SJSA1 (cell line): ENCODE measurements around the gene C1D. TPM values are rescaled to one million over a fixed set of nuclear protein-coding genes. Genes with fewer than 3 reads are reported as not detected.

Experiments
- DNase-seq, 2 experiments: peaks; one replicate each; pipeline ENCODE4 v3.0.0-alpha.2; 2015 to 2020; ENCODE audit warnings: low spot score in 2 of 2, low read depth in 1 of 2
- H3K27ac ChIP-seq: fragments of 250-450 bp; sonication (Bioruptor Pico); 2 replicates; pipeline ENCODE4 v1.5.1; 2020; ENCODE audit warnings: mild to moderate bottlenecking, moderate library complexity
- H3K27me3 ChIP-seq: fragments of 250-450 bp; sonication (Bioruptor Pico); replicated peaks from 2 replicates; pipeline ENCODE4 v1.5.1; 2020; ENCODE audit warnings: mild to moderate bottlenecking, moderate library complexity
- H3K36me3 ChIP-seq: fragments of 250-450 bp; sonication (Bioruptor Pico); 2 replicates; pipeline ENCODE4 v1.5.1; 2020; ENCODE audit warnings: mild to moderate bottlenecking
- H3K4me1 ChIP-seq: fragments of 250-450 bp; sonication (Bioruptor Pico); replicated peaks from 2 replicates; pipeline ENCODE4 v1.6.1; 2021; ENCODE audit warnings: mild to moderate bottlenecking
- H3K4me3 ChIP-seq: fragments of 250-450 bp; sonication (Bioruptor Pico); 2 replicates; pipeline ENCODE4 v1.5.1; 2020; ENCODE audit warnings: mild to moderate bottlenecking
- H3K9me3 ChIP-seq: fragments of 250-450 bp; sonication (Bioruptor Pico); replicated peaks from 2 replicates; pipeline ENCODE4 v1.5.1; 2020; ENCODE audit warnings: mild to moderate bottlenecking
- total RNA-seq: library from RNA; depleted of rRNA; stranded (reverse); fragments of >200 nt; shearing (Covaris generic); gene quantifications from 2 replicates; pipeline ENCODE4 v1.2.3, GENCODE V29; 2014; rRNA removed

C1D gene, protein sequence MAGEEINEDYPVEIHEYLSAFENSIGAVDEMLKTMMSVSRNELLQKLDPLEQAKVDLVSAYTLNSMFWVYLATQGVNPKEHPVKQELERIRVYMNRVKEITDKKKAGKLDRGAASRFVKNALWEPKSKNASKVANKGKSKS
- total RNA-seq, result 77.7 and 83.3 TPM in 2 replicates

GRCh38 chr2:68062680-68063387 lies at the start of gene C1D:
TSS of gene C1D (minus strand) at chr2:68063004. CDS start at chr2:68047310, 15,694 bp downstream.
- Histone ChIP-seq H3K4me3 (peak within 1 kb of the TSS; percentile 63), H3K4me1 (no peaks in the 10 kb centered on the region), H3K36me3 (peaks cover 2% of the 10 kb centered on the region; the same call in 1 of the 2 replicates), H3K9me3 (no peaks in the 10 kb centered on the region), H3K27ac (peak within 1 kb of the TSS; percentile 92), H3K27me3 (no peaks in the 10 kb centered on the region)
- DNase-seq, result peak; percentile 92 to 94

- Histone ChIP-seq H3K27ac (no peak overlapping the region), H3K27me3 (no peaks in the 10 kb centered on the region), H3K4me1 (no peaks in the 10 kb centered on the region), H3K9me3 (no peaks in the 10 kb centered on the region), H3K4me3 (no peak overlapping the region), H3K36me3 (no peaks in the 10 kb centered on the region)
- DNase-seq, result no peak
Observed at GRCh38 chr2:68110102-68110501, 47.3 kb upstream of the C1D start.

DNA sequence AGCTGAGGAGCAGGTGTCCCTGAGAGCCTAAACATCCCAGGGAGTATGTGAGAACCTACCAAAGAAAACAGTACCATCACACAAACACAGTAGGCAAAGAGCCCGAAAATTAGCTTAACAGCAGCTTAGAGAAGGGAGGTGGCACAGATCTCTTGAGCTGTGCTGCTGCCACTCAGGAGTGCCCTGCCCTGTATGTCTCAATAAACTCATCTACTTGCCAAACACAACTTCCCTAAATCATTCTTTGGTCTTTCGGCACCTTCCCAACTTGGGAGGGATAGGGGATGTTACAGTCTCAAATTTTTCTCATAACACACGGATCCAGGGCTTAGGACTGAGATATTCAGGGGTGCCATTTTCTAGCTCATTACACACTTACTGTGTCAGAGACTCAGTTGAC lies 45.3 kb upstream of the C1D start:
- Histone ChIP-seq H3K9me3 (no peaks in the 10 kb centered on the region), H3K4me1 (no peaks in the 10 kb centered on the region), H3K36me3 (no peaks in the 10 kb centered on the region), H3K27me3 (no peaks in the 10 kb centered on the region), H3K4me3 (no peak overlapping the region), H3K27ac (no peak overlapping the region)
- no peak for DNase-seq

- Histone ChIP-seq H3K27ac (no peak overlapping the region), H3K36me3 (no peaks in the 10 kb centered on the region), H3K4me1 (no peaks in the 10 kb centered on the region), H3K4me3 (no peak overlapping the region), H3K9me3 (no peaks in the 10 kb centered on the region), H3K27me3 (no peaks in the 10 kb centered on the region)
- no peak for DNase-seq
Observed at GRCh38 chr2:68107475-68107874, 44.7 kb upstream of the C1D start.

- Histone ChIP-seq H3K27me3 (no peaks in the 10 kb centered on the region), H3K27ac (no peak overlapping the region), H3K4me1 (no peaks in the 10 kb centered on the region), H3K36me3 (no peaks in the 10 kb centered on the region), H3K9me3 (no peaks in the 10 kb centered on the region), H3K4me3 (no peak overlapping the region)
- no peak for DNase-seq
Observed at GRCh38 chr2:68104111-68104835, 41.5 kb upstream of the C1D start.

GRCh38 chr2:68103709-68104055 lies 40.9 kb upstream of the C1D start:
- DNase-seq, result no peak
- no peak overlapping the region for H3K4me3 ChIP-seq
- H3K27ac ChIP-seq, result no peak overlapping the region
- H3K4me1 ChIP-seq, result no peaks in the 10 kb centered on the region
- H3K9me3 ChIP-seq, result no peaks in the 10 kb centered on the region
- H3K36me3 ChIP-seq, result no peaks in the 10 kb centered on the region
- H3K27me3 ChIP-seq, result no peaks in the 10 kb centered on the region

DNA sequence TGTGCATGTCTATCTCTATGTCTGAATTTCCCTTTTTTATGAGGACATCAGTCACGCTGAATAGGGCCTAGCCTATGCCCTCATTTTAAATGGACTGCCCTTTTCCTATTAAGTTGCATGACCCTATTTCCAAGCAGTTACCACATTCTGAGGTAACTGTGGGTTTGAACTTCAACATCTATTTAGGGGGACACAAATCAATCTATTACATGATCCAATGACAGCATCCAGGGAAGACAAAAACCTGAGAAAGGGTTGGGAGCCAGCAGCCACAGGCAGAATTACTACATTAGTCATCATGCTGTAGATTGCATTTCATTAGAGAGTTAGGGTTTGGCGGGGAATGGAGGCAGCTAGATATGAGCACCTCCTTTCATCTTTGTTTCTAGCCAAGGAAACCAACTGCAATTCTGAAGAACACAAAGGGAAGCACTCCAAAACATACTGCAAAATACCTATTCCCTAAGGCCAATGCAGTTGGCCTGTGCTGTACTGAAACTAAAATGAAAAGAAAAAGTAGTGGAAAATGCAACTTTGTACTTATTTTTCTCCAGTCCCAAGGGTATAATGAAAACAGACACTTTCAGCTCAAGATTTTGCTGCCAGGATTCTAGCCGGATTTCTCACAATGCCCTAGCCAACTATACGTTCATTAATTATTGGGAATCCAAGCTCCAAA lies 40.4 kb upstream of the C1D start:
- H3K4me3 ChIP-seq, result no peak overlapping the region
- no peaks in the 10 kb centered on the region for H3K4me1 ChIP-seq
- no peak overlapping the region for H3K27ac ChIP-seq
- no peaks in the 10 kb centered on the region for H3K36me3 ChIP-seq
- no peak for DNase-seq
- no peaks in the 10 kb centered on the region for H3K27me3 ChIP-seq
- no peaks in the 10 kb centered on the region for H3K9me3 ChIP-seq

- Histone ChIP-seq H3K4me3 (no peak overlapping the region), H3K36me3 (no peaks in the 10 kb centered on the region), H3K27ac (no peak overlapping the region), H3K4me1 (no peaks in the 10 kb centered on the region), H3K9me3 (no peaks in the 10 kb centered on the region), H3K27me3 (no peaks in the 10 kb centered on the region)
- DNase-seq, result no peak
Observed at GRCh38 chr2:68100189-68100588, 37.4 kb upstream of the C1D start.

DNA sequence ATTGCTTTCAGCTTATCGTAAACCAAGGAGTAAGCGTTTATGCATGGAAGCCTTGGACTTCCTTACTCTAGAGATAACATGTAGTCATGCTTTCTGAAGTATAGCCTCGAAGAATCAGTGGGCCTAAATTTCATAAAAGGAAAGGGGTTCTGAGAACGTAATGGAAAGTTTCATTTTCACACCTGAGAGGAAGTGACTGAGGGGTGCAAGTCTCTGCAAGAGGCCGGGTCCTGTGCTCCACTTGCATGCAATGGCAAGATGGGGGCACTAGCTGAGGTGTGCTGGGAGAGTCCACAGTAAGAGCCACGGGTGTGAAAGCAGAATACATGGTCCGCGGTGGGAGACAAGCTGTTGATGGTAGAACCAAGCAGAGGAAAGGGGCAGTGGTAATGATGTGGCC lies 36.5 kb upstream of the C1D start:
- H3K4me1 ChIP-seq, result no peaks in the 10 kb centered on the region
- no peak overlapping the region for H3K4me3 ChIP-seq
- DNase-seq, result no peak
- H3K27me3 ChIP-seq, result no peaks in the 10 kb centered on the region
- H3K9me3 ChIP-seq, result no peaks in the 10 kb centered on the region
- no peaks in the 10 kb centered on the region for H3K36me3 ChIP-seq
- no peak overlapping the region for H3K27ac ChIP-seq

DNA sequence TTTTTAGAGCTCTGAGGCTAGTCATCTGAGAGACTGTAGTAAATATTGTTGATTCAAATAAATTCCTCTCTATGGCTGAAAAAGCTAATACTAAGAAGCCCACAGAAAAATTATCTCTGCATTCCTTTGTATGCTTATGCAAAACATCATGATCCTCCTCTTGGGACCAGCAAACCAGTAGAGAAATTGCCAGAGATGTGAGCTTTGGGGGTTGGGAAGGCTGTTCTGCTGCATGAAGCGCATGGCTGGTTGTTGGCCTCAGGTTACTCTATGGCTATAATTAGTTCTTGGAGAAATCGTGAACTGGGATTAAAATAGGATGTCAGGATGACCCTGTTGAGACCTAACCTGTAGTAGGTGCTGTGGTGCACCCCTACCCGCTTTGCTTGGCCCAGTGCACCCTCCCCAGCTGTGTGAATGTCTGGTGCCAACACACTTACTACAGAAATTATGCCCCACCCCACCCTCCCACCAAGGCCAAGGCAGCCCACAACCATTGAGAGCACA lies 35.5 kb upstream of the C1D start:
- DNase-seq, result no peak

GRCh38 chr2:68094111-68094510 lies 31.3 kb upstream of the C1D start:
- Histone ChIP-seq H3K27ac (no peak overlapping the region), H3K4me1 (no peaks in the 10 kb centered on the region), H3K27me3 (no peaks in the 10 kb centered on the region), H3K36me3 (no peaks in the 10 kb centered on the region), H3K9me3 (no peaks in the 10 kb centered on the region), H3K4me3 (no peak overlapping the region)
- no peak for DNase-seq

More for the DNA sequence above, 35.5 kb upstream of the C1D start:
- H3K9me3 ChIP-seq, result no peaks in the 10 kb centered on the region
- no peaks in the 10 kb centered on the region for H3K27me3 ChIP-seq
- no peaks in the 10 kb centered on the region for H3K36me3 ChIP-seq
- H3K4me1 ChIP-seq, result no peaks in the 10 kb centered on the region
- H3K27ac ChIP-seq, result no peak overlapping the region
- no peak overlapping the region for H3K4me3 ChIP-seq

DNA sequence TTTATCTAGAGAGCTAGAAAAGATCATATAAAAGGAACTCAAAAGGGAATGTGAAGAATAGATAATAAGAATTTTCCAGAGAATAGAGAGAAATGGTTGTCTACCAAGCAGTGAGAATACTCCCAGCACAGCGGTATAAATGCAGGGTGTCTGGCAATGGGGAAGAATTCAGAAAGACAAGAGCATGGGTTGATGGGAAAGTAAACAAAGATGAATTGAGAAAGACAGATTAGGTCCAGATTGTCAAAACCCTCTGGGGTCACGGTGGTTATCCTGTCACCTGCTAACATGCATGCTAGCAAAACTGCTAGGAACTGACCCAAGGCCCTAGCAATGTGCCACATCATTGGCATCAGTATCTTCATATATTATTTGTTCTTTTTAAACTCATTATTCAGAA lies 30.8 kb upstream of the C1D start:
- no peaks in the 10 kb centered on the region for H3K27me3 ChIP-seq
- H3K4me1 ChIP-seq, result no peaks in the 10 kb centered on the region
- no peak for DNase-seq
- no peaks in the 10 kb centered on the region for H3K36me3 ChIP-seq
- H3K4me3 ChIP-seq, result no peak overlapping the region
- H3K9me3 ChIP-seq, result no peaks in the 10 kb centered on the region
- no peak overlapping the region for H3K27ac ChIP-seq

DNA sequence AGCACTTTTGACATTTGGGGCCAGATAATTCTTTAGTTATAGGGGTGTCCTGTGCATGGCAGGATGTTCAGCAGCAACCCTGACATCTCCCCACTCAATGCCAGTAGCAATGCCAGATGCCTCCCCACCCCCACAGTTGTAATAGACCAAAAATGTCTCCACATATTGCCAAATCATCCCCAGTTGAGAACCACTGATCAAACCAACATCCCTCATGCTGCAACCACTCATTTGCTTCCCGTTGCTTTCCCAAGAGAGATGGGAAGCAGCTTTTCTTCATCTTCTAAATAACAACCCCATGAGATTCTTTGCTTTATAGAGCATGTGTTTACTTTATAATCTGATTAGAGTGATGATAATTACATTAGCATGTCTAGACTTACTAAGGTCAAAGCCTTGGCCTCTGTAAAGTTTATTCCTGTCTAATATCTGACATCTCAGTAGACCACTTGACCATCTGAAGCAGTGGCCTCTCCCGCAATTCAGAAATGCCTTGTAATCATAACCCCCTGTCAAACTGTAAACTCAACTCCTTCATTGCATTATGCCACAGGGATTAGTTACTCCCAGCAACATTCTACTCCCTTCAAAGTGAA lies 28.7 kb upstream of the C1D start:
- no peaks in the 10 kb centered on the region for H3K9me3 ChIP-seq
- H3K4me1 ChIP-seq, result no peaks in the 10 kb centered on the region
- H3K36me3 ChIP-seq, result no peaks in the 10 kb centered on the region
- H3K4me3 ChIP-seq, result no peak overlapping the region
- H3K27me3 ChIP-seq, result no peaks in the 10 kb centered on the region
- no peak overlapping the region for H3K27ac ChIP-seq
- DNase-seq, result no peak
